ENCODE measurements around the gene ANKRD40.

The ANKRD40 gene

DNA sequence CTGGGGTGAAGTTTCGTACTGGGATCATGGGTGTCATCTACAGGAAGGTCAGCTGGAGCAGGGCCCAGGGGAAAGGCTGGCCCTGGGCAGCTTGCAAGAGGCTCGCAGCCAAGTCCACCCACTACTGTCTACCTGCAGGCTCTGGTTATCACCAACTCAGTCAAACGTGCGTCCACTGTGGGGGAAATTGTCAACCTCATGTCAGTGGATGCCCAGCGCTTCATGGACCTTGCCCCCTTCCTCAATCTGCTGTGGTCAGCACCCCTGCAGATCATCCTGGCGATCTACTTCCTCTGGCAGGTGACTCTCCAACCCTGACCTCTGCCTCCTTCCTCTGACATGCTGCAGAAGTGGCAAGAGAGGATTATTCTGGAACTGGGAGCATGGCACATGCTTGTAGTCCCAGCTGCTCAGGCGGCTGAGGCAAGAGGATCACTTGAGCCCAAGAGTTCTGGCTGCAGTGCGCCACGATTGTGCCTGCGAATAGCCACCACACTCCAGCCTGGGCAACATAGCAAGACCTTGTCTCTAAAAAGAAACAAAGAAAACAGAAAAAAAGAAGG lies 43.8 kb downstream of the ANKRD40 start:
- TF ChIP-seq CTCF (conservative IDR thresholded peaks at IDR 0.05) = no peak
- H3K27ac ChIP-seq = no peak overlapping the region

GRCh38 chr17:50662632-50663225 lies 45.0 kb downstream of the ANKRD40 start:
- TF ChIP-seq CTCF (conservative IDR thresholded peaks at IDR 0.05) = no peak
- H3K27ac ChIP-seq = no peak overlapping the region; the same call in 1 of the 2 replicates

- no peak for TF ChIP-seq CTCF (conservative IDR thresholded peaks at IDR 0.05)
- peak overlapping the region; percentile 59 for H3K27ac ChIP-seq
These were observed 45.8 kb downstream of the ANKRD40 start for GRCh38 chr17:50661795-50662391.

DNA sequence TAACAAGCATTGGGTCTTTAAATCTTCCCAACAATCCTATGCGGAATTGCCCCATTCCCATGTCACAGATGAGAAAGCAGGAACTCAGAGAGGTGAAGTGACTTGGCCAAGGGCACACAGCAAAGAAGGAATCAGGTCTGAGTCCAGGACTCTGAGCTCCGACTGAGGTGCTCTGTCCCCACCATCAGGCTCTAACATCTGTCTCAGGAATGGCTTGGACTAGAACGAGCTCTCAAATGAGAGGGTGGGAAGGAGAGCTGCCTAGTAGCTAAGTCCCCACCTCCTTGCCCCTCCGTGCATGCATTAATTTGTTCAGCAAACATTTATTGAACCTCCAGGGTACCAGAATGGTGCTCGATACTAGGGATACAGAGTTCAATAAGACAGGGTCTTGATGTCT lies 46.4 kb downstream of the ANKRD40 start:
- peak overlapping the region; percentile 59 for H3K27ac ChIP-seq
- no peak for TF ChIP-seq CTCF (conservative IDR thresholded peaks at IDR 0.05)

- TF ChIP-seq CTCF (conservative IDR thresholded peaks at IDR 0.05) = no peak
- peak overlapping the region; percentile 59 for H3K27ac ChIP-seq
These were observed 46.8 kb downstream of the ANKRD40 start for GRCh38 chr17:50660887-50661345.

DNA sequence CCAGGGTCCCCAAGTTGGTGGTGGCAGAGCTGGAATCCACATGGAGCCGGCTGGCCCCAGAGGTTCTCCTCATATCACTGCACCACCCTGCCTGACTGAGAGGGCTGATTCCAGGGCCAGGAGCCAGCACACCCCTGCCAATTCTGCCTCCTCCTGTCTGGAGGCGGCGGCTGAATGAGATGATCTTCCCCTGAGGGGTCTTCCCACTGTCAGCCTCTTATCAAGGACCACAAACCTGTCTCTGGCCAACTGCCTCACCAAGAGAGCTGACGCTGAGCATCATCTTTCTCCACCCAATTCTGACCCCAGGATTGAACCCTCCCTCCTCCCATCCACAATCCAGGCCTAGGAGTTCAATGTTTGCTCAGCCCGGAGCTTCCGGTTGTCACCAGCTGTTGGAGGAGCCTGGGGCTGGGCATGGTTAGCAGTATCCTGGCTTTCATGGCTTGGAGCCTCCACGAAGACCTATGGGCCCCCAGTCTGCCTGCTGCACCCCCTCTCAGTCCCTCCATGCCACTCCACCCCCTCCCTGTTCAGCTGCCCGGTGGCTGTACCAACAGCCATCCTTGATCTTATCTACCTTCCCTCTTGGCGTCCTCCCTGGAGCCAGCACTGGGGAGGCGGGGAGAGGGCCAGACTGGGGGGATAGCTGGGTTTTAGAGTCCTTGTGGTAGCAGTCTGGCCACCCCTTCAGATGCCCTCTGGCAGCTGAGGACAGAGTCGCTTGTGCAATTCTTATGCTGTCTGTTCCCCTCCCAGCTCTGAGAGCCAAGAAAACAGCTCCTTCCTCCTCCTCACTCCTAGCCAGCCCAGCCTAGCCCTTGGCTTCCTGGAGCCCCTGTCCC lies 47.5 kb downstream of the ANKRD40 start:
- H3K27ac ChIP-seq = peak overlapping the region; percentile 59
- TF ChIP-seq CTCF (conservative IDR thresholded peaks at IDR 0.05) = no peak

GRCh38 chr17:50659179-50659578 lies 48.5 kb downstream of the ANKRD40 start:
- no peak overlapping the region for H3K27ac ChIP-seq
- no peak for TF ChIP-seq CTCF (conservative IDR thresholded peaks at IDR 0.05)

All from VCaP (cell line).